NCI-H2107 (cell line): ENCODE measurements around the gene CTNND2.
A peak's percentile ranks its signal among the peaks of the same experiment; 100 is the strongest.

Experiments
- DNase-seq: peaks from one replicate; lab custom pipeline; 2025; lab: John Stamatoyannopoulos, UW

The CTNND2 gene, protein sequence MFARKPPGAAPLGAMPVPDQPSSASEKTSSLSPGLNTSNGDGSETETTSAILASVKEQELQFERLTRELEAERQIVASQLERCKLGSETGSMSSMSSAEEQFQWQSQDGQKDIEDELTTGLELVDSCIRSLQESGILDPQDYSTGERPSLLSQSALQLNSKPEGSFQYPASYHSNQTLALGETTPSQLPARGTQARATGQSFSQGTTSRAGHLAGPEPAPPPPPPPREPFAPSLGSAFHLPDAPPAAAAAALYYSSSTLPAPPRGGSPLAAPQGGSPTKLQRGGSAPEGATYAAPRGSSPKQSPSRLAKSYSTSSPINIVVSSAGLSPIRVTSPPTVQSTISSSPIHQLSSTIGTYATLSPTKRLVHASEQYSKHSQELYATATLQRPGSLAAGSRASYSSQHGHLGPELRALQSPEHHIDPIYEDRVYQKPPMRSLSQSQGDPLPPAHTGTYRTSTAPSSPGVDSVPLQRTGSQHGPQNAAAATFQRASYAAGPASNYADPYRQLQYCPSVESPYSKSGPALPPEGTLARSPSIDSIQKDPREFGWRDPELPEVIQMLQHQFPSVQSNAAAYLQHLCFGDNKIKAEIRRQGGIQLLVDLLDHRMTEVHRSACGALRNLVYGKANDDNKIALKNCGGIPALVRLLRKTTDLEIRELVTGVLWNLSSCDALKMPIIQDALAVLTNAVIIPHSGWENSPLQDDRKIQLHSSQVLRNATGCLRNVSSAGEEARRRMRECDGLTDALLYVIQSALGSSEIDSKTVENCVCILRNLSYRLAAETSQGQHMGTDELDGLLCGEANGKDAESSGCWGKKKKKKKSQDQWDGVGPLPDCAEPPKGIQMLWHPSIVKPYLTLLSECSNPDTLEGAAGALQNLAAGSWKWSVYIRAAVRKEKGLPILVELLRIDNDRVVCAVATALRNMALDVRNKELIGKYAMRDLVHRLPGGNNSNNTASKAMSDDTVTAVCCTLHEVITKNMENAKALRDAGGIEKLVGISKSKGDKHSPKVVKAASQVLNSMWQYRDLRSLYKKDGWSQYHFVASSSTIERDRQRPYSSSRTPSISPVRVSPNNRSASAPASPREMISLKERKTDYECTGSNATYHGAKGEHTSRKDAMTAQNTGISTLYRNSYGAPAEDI (N-terminal part only)

GRCh38 chr5:11904265-11904906 is at the start of gene CTNND2:
Gene CTNND2 (minus strand): TSS chr5:11904446. CDS start chr5:11903853, 593 bp downstream.
- DNase-seq, result no peak

DNA sequence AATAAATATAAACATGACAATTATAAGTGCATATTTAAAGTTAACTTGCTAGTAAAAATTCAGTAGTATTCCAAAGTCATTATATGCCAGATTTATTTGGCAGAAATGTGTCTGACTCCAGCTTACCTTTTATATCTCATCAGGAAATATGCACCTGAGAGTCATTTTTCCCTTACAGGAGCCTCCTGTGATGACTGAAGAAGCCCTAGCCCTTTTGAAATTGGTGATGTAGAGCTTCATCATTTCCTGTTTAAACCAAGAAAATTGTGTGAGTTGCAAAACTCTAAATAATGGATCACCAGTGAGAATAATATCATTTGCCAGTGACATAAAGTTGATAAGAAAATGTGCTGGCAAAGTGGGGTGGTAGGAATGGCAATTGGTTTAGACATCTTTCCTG is 42.1 kb upstream of the CTNND2 start:
- no peak for DNase-seq

DNA sequence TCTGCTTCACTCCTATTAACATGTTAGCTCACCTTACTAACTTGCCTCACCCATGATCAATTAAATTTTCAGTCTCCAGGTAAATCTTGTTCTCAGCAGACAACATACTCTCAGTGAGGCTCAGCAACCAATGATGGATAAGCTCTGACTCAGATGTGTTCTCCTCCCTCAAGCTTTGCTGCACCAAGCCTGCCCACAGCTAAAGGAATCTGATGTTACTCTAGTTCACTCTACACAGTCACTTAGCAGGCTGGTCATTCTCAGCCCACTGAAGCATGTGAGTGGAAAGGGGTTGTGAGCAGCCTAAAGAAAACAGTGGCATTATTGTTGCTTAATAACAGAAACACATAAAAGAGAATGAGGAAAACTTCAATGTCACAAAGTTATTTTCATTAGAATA is 37.3 kb upstream of the CTNND2 start:
- DNase-seq, result no peak

- no peak for DNase-seq
Observed at GRCh38 chr5:11931638-11932037, 27.4 kb upstream of the CTNND2 start.

DNA sequence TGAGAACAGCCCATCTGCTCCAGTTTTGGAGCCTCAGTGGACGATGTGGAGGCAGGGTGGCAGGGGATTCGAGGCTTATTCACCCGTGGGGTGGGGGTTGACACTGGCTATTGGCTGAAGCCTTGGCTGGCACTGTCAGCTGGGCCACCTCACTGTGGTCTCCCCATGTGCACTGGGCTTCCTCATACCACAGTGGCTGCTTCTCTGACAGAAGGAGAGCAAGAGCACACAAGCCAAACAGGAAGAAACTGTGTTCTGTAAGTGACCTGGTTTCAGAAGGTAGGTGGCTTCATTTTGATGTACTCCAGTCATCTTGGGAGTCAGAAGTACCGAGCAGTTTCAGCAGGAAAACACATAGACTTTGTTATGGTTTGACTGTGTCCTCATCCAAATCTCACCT is 24.7 kb upstream of the CTNND2 start:
- DNase-seq, result no peak

GRCh38 chr5:11925701-11926100 is 21.5 kb upstream of the CTNND2 start:
- DNase-seq, result no peak

DNA sequence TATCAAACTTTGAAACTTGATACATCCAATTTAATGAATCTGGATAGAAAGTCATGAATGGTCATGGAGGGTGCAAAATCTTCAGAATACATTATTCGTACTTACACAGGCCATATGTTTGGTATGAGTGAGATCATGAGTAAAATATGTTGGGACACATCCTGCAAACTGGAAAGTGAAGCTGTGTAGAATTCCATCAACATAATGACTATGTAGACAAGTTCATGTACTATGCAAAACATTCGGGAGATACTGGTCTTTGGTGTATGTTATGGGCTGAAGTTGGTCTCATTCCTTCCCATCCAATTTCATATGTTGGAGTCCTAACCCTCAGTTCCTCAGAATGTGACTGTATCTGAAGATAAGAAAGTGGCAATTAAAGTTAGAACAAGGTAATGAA is 18.1 kb upstream of the CTNND2 start:
- DNase-seq, result no peak

DNA sequence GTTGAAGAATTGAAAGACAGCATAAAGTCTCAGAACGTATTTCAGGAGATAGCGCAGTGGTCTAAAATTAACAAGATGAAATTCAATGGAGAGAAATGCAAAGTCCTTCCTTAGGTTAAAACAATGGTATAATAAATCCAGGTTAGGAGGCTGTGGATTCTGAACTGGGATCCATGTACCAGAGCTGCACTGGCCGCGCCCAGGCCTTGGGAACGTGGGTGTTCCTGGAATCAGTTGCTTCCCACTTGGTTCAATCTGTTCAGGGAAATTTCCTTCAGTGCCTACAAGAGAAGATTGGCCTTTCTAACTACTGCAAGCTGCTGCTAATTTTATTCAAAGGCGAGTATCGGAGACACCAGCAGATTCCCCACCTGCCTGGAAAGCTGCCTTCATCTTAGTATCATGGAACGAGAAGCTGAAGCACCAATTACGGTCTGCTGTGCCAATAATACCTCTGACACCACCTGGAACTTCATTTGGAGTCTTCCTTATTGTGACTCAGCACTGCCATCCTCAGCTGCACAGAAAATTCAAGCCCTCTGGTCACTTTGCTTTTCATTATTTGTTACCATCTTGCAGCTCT is 14.3 kb upstream of the CTNND2 start:
- DNase-seq, result no peak

DNA sequence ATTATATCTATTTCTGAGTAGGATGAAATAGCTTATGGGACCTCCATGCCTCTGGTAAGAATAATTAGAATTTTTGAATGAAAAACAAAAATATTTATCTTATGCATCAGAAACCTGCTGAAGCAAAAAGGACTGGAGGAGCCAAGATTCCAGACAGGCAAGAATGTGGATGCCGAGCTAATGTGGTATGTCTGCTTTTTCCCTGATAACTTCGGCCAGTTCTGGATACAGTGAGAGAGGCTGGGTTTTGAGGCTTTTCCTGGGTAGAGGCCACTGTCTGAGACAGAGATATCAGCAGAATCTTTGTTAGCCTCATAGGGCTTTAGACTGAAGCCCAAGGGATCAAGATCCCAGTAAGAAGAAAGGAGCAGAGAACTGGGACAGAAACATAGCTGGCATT is 5.2 kb upstream of the CTNND2 start:
- DNase-seq, result no peak

GRCh38 chr5:11906497-11906896 is 2.3 kb upstream of the CTNND2 start:
- DNase-seq, result no peak

GRCh38 chr5:11905206-11905605 is 960 bp upstream of the CTNND2 start:
- DNase-seq, result no peak

- peak; percentile 29 for DNase-seq
Observed at GRCh38 chr5:11903614-11904264, 507 bp downstream of the CTNND2 start.

GRCh38 chr5:11903121-11903613 is 1.1 kb downstream of the CTNND2 start:
- no peak for DNase-seq

- no peak for DNase-seq
Observed at GRCh38 chr5:11902201-11902619, 2.0 kb downstream of the CTNND2 start.

- no peak for DNase-seq
Observed at GRCh38 chr5:11898787-11899186, 5.5 kb downstream of the CTNND2 start.

DNA sequence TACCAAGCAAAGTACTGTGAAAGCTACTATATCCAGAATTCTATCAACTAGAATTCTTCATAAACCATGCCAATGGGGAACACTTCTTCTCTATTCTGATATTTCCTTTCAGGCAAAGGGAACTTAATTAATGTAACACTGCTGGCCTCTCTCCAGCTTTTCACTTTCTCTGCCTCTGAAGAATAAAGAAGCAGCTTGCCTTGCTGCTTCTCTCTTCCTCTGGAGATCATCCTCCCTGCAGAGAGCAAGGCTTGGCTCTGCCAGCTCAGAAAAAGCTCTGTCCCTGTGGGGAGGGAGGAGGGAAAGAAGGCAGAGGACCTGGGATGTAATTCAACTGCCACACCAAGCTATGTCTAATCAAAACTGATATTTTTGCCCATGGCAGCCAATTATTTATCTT is 6.5 kb downstream of the CTNND2 start:
- no peak for DNase-seq

- no peak for DNase-seq
Observed at GRCh38 chr5:11894992-11895391, 9.3 kb downstream of the CTNND2 start.

- DNase-seq, result no peak
Observed at GRCh38 chr5:11892832-11893231, 11.4 kb downstream of the CTNND2 start.

DNA sequence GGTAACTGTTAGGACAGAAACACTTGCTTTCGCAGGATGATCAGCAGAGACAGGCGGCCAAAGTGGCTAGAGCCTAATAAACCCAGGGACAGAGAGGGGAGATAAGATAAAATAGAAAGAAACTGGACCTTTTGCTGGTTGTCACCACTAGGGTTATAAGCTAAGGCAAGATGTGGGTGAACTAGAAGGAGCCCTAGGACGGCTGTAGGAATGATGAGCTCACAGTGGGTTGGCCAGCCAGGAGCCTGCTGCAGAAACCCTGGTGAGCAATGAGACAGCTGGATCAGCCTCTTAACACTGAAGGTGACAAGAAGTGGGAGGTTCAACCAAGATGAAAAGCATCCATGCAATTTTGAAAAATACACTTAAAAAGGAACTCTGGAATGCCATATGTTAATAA is 13.5 kb downstream of the CTNND2 start:
- DNase-seq, result no peak

GRCh38 chr5:11888221-11888620 is 16.0 kb downstream of the CTNND2 start:
- no peak for DNase-seq

DNA sequence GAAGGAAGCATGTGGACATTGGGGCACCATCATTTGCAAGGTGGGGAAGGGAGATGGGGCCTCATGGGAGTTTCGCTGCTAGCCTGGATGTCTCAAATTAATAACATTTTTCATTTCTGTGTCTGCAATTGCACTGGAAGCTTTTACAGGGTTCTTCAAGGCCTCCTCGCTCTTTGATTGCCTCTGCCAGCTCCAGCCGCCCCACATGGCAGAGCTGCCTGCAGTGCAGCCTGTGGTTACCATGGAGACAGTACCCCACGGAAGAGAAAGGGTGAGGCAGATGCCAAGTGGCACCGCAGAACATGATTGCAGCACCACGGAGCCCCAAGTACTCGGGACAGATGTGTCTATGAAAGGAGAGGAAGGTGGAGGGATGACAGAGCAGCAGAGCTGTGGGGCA is 25.4 kb downstream of the CTNND2 start:
- no peak for DNase-seq
